Vagina (tissue), 2 donors: Measurements from ENCODE around the gene PTPRN2.

Experiments
- CTCF ChIP-seq, 3 experiments: fragments of 450-650 bp in 2 of 3; fragments of 200-600 bp in 1 of 3; sonication (generic) in 1 of 3; IDR thresholded peaks; one replicate each; pipeline ENCODE4 v1.5.1; 2017 to 2019; ENCODE audit warnings: antibody characterized with exemption in 3 of 3, mild to moderate bottlenecking in 2 of 3, moderate library complexity in 2 of 3
- POLR2A ChIP-seq, 2 donors: fragments of 450-650 bp; IDR thresholded peaks; one replicate each; pipeline ENCODE4 v1.6.1; 2017; ENCODE audit warnings: antibody characterized with exemption in 2 of 2, mild to moderate bottlenecking in 2 of 2, moderate library complexity in 2 of 2

- TF ChIP-seq CTCF (IDR thresholded peaks at IDR 0.05) (no peak), POLR2A (IDR thresholded peaks at IDR 0.05) (no peak)
These were observed 395.3 kb downstream of the PTPRN2 start for GRCh38 chr7:158192184-158192835.
